Cardiac fibroblast (primary cell): Measurements from ENCODE around the gene DDX51.

Source experiments
- DNase-seq, 2 donors: peaks; one replicate each; pipeline versions ENCODE4 v3.0.0 to v3.0.0-alpha.2; 2010; ENCODE audit warnings: low read depth in 2 of 2
- H3K4me3 ChIP-seq, 2 donors: replicated peaks in 1 of 2; 1 replicate in 1 of 2; 2 replicates in 1 of 2; pipeline ENCODE4 v1.5.1; 2011; ENCODE audit warnings: low read depth in 2 of 2, low read length in 2 of 2, mild to moderate bottlenecking in 2 of 2, moderate library complexity in 1 of 2
- CTCF ChIP-seq: IDR thresholded peaks from one replicate; pipeline ENCODE4 v1.5.1; 2011; ENCODE audit warnings: low read depth, mild to moderate bottlenecking, low read length, inconsistent platforms

The DDX51 gene

GRCh38 chr12:132182206-132182710, 38.1 kb upstream of the DDX51 start:
- TF ChIP-seq CTCF: no peak
- no peak for DNase-seq
- H3K4me3 ChIP-seq: no peak overlapping the region

- no peak overlapping the region for H3K4me3 ChIP-seq
- TF ChIP-seq CTCF: no peak
- DNase-seq: no peak
Observed at GRCh38 chr12:132181570-132182200, 37.6 kb upstream of the DDX51 start.

GRCh38 chr12:132180648-132181546, 36.8 kb upstream of the DDX51 start:
- no peak overlapping the region for H3K4me3 ChIP-seq
- no peak for TF ChIP-seq CTCF
- no peak for DNase-seq

GRCh38 chr12:132179431-132180362, 35.6 kb upstream of the DDX51 start:
- H3K4me3 ChIP-seq: no peak overlapping the region
- TF ChIP-seq CTCF: no peak

GRCh38 chr12:132178801-132179401, 34.8 kb upstream of the DDX51 start:
- no peak overlapping the region for H3K4me3 ChIP-seq
- DNase-seq: no peak
- no peak for TF ChIP-seq CTCF

More at GRCh38 chr12:132179431-132180362, 35.6 kb upstream of the DDX51 start:
- DNase-seq: no peak

GRCh38 chr12:132178316-132178715, 34.2 kb upstream of the DDX51 start:
- no peak for TF ChIP-seq CTCF
- DNase-seq: no peak
- no peak overlapping the region for H3K4me3 ChIP-seq
